ENCODE results near the gene FCMR. TPM values are rescaled to one million over a fixed set of nuclear protein-coding genes. Genes with fewer than 3 reads are reported as not detected.

The FCMR gene
- total and polyA plus RNA-seq, 2 experiments from 2014 or later = 0.84 TPM; not detected in 1

- 0 out of 2 replicates have a peak, but pooled peaks cover 4% of the 10 kb centered on the region for H3K9me2 ChIP-seq (ENCODE audit: insufficient read depth)
- H3K36me3 ChIP-seq (ENCODE audit: insufficient read depth) = no peaks in the 10 kb centered on the region
- TF ChIP-seq ZNF114 (CRISPR knock-in tag; IDR thresholded peaks at IDR 0.05) (no peak), CREB1 (CRISPR knock-in tag; IDR thresholded peaks at IDR 0.05; ENCODE audit: low read depth) (no peak), CTCF (conservative IDR thresholded peaks at IDR 0.05; ENCODE audit: low read depth in 2 of 2) (no peak), ZNF462 (CRISPR knock-in tag; IDR thresholded peaks at IDR 0.05) (no peak), JUNB (IDR thresholded peaks at IDR 0.05; ENCODE audit: unreplicated experiment) (no peak), EZH2 (IDR thresholded peaks at IDR 0.05; ENCODE audit: low read depth, unreplicated experiment) (no peak), EZH2phosphoT487 (IDR thresholded peaks at IDR 0.05; ENCODE audit: unreplicated experiment) (no peak), ZNF331 (CRISPR knock-in tag; IDR thresholded peaks at IDR 0.05; ENCODE audit: low read depth) (no peak), ETS1 (IDR thresholded peaks at IDR 0.05) (no peak), REST (IDR thresholded peaks at IDR 0.05; ENCODE audit: unreplicated experiment) (no peak), STAT1 (IDR thresholded peaks at IDR 0.05; ENCODE audit: unreplicated experiment) (no peak), NANOG (IDR thresholded peaks at IDR 0.05; ENCODE audit: borderline replicate concordance) (no peak)
- Mint-ChIP-seq H3K9me3 (no peaks in the 10 kb centered on the region), H3K4me3 (peak overlapping the region; percentile 72), H3K27me3 (ENCODE audit: insufficient read depth, low read depth, poor library complexity) (peaks cover 24% of the 10 kb centered on the region), H3K4me1 (peaks cover 19% of the 10 kb centered on the region), H3K27ac (no peak overlapping the region), H3K36me3 (ENCODE audit: low read depth) (no peaks in the 10 kb centered on the region)
- peaks cover 4% of the 10 kb centered on the region for H3K4me1 ChIP-seq (ENCODE audit: insufficient read depth)
- H4K20me1 ChIP-seq (replicated peaks; ENCODE audit: insufficient read depth) = no peaks in the 10 kb centered on the region
- peaks cover 33% of the 10 kb centered on the region for H3K27me3 ChIP-seq (ENCODE audit: insufficient read depth)
- DNase-seq (ENCODE audit: low spot score) (peak; percentile 53), ATAC-seq (peak; percentile 33)
- H3K4me2 ChIP-seq = peak overlapping the region; percentile 93
- peaks cover 6% of the 10 kb centered on the region; the same call in 1 of the 2 replicates for H3F3A ChIP-seq (replicated peaks; ENCODE audit: low read depth)
- H3K4me3 ChIP-seq = peak overlapping the region; percentile 79
- peak overlapping the region; percentile 99 for H2AFZ ChIP-seq
- no peak overlapping the region for H3K27ac ChIP-seq (ENCODE audit: low read depth)
- no peaks in the 10 kb centered on the region for H3K79me2 ChIP-seq (replicated peaks; ENCODE audit: insufficient read depth)
Observed at GRCh38 chr1:206909883-206910318, 11.8 kb downstream of the FCMR start.
